GM21381 (cell line): ENCODE measurements around the gene ITPR1.

Experiments used
- ATAC-seq: cut with Tn5 transposase; IDR thresholded peaks from one replicate; pipeline ENCODE4 v1.9.1; 2021; ENCODE audit warnings: mild to moderate bottlenecking, moderate library complexity; ENCODE audit not compliant: unreplicated experiment

The ITPR1 gene

DNA sequence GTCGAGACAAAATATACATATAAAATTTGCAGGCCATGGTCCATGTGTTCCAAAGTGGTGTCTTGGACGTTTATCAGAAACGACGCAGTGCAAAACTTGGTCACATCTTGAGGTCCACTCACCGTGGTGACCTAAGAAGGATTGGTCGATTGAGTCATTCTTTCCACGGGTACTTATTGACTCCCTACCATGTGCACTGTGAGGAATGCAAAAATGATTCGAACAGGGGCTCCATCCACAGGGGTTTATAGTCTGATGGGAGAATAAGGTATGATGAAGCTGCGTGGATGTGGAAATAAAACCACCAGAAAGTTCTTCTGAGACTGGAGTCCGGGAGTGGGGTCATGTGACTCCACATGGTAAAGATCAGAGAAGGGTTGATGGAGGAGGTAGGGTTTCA, 185.2 kb downstream of the ITPR1 start:
- no peak for ATAC-seq

DNA sequence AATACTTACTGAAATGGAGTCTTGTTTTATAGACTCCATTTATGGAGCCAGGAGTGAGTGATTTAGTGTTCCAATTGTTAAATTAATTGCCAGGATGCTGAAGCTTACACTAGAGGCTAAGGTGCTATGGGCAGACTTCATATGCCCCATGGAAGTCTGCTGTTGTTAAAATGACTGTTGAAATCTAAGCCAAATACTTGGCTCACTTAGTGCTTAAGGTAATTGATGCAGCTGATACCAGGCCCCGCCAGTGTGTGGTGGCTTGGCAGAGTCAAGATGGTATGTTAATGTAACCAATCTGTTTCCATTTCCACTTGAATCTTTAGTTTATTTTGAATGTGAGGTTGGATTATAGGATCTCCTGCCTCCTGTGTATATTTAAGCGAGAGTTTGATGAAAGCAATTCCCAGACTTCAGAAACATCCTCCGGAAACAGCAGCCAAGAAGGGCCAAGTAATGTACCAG, 187.1 kb downstream of the ITPR1 start:
- no peak for ATAC-seq

- ATAC-seq, result no peak
Observed at GRCh38 chr3:4680871-4681300, 187.7 kb downstream of the ITPR1 start.

GRCh38 chr3:4681301-4681700, 188.2 kb downstream of the ITPR1 start:
- no peak for ATAC-seq

- ATAC-seq, result no peak
Observed at GRCh38 chr3:4684117-4684516, 191.0 kb downstream of the ITPR1 start.

- ATAC-seq, result no peak
Observed at GRCh38 chr3:4684976-4685375, 191.8 kb downstream of the ITPR1 start.

DNA sequence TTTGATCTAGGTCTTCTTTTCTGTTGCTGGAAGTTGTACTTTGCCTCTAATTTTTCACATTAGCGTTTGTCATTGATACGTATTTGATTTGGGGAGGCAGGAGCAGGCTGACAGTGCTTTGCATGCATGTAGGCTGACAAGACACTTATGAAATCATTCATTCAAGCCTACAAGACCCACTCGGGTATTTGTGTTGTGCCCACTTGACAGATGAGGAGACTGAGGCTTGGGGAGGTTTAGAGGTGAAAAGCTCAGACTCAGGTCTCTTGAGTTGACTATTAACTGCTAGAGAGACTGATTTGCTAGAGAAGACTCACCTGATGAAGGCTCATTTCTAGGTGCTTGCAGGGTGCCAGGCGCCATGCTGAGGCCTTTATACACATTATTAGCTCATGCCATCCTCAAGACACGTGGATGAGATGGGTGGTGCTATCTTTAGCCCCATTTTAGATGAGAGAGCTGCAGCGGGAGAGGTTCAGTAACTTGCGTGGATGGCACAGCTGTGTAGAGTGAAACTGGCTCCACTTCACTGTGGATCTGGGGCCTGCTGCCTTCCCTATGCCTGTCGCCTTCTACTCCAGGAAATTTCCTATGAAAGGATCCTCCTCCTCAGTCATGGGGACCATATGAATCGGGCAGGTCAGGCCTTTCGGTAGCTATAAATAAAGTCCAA, 192.7 kb downstream of the ITPR1 start:
- no peak for ATAC-seq

GRCh38 chr3:4686619-4687018, 193.5 kb downstream of the ITPR1 start:
- no peak for ATAC-seq

- no peak for ATAC-seq
Observed at GRCh38 chr3:4687167-4687566, 194.0 kb downstream of the ITPR1 start.

DNA sequence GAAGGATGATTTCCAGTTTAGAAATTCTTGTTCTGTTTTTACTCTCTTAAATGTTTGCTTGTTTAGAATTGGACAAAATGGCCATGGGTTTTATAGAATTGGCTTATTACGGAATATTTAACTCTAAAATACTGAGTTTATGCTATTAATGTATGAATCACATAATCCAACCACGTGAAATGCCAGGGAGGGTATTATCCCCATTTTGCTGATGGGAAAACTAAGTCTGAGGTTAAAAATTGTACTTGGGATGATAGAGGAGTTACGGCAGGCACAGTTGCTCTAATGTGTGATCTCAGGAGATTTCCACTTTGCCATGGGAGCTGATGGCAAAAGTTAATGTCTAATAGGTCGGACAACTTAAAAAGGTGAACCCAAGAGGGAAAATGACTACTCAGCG, 194.4 kb downstream of the ITPR1 start:
- ATAC-seq, result no peak

- ATAC-seq, result no peak
Observed at GRCh38 chr3:4688411-4688810, 195.3 kb downstream of the ITPR1 start.

GRCh38 chr3:4689021-4689420, 195.9 kb downstream of the ITPR1 start:
- no peak for ATAC-seq

- ATAC-seq, result no peak
Observed at GRCh38 chr3:4690277-4690676, 197.1 kb downstream of the ITPR1 start.

GRCh38 chr3:4693620-4694019, 200.5 kb downstream of the ITPR1 start:
- peak; percentile 80 for ATAC-seq

DNA sequence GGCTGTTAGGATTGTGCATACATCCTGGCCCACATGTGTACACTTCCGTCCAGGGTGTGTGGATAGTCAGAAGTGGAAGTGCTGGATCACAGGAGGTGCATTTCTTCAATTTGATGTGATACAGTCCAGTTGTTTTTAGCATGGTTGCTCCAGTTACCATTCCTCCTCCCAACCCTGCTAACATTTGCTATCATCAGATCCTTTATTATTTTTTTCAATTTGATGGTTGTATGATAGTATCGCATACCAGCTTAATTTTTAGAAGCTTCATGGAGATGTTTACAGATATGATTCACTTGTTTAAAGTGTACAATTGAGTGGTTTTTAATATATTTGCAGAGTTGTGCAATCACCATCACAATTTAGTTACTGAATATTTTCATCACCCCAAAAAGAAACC, 202.7 kb downstream of the ITPR1 start:
- no peak for ATAC-seq

GRCh38 chr3:4696266-4696665, 203.1 kb downstream of the ITPR1 start:
- ATAC-seq, result no peak

GRCh38 chr3:4698125-4698821, 205.1 kb downstream of the ITPR1 start:
- no peak for ATAC-seq

DNA sequence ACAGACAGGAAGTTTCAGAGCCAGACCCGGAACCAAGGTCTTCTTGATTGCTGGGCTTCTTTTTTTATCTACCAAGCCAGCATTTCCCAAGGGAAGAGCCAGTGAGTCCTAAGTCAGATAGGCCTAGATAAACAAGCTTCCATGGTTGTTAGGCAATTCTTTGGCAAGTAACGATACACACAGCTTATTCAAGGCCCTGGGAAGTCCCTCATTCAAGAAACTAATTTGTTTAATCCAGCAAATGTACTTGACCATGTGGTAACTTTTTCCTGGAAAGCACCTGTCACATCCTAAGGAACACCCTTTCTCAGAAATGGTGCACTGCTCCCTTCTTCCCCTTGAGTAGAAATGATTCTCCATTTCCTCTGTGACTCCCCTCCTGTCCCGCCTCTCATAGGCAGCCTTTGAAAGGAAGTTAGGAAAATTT, 209.9 kb downstream of the ITPR1 start:
- ATAC-seq, result no peak

GRCh38 chr3:4704552-4704951, 211.4 kb downstream of the ITPR1 start:
- ATAC-seq, result no peak

DNA sequence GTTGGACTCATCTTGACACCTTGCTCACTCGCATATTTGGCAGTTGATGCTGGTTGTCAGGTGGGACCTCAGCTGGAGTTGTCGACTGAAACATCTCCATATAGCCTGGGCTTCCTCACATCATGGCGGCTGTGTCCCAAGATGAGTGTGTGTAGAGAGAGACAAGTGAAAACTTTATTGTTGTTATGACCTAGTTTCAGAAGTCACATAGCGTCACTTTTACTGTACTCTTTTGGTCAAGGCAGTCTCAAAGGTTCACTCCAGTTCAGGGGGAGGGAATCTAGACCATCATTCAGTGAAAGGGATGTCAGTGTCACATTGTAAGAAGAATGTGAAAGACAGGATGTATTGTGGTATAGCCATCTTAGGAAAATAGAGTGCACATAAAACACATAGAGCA, 214.2 kb downstream of the ITPR1 start:
- ATAC-seq, result no peak

DNA sequence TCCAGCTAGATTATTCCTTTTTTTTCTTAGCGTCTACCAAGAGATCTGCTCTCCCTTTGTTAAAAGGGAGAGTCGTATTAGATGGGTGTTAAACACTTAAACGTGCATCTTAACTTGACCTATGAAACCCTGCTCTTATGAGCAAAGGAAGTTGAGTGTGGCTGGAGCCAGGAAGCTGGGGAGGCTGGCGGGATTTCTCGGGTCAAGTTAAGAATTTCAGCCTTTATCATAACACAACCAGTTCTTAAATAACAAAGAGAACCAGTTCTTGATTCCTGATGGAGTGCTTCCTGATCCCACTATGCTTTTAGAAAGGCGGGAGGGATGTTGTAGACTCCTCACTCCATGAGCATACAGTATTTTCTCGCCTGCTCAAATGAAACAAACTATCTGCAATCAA, 215.1 kb downstream of the ITPR1 start:
- ATAC-seq, result no peak

DNA sequence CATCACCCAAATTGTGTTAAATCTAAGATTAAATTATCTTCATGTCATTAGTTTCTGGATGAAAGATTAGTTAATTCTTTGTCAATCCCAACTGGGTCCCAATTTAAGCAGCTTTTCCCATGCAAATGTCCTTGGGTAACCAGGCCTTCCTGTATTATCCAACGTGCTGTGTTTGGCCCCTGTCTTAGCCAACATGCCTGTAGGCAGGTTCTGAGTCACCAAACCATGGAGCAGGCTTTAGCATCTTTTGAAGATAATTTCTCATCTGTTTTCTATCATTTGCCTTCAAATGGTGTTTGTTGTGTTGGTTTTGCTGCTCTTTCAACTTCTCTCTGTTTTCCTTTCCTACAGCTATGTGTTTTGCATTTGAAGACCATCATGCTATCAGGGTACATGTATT, 216.2 kb downstream of the ITPR1 start:
- ATAC-seq, result no peak

- no peak for ATAC-seq
Observed at GRCh38 chr3:4710191-4710590, 217.0 kb downstream of the ITPR1 start.
